Sigmoid colon (tissue), 7 donors: ENCODE data around the gene C1QA. TPM values are rescaled to one million over a fixed set of nuclear protein-coding genes. Genes with fewer than 3 reads are reported as not detected.

Experiments
- DNase-seq: peaks from one replicate; pipeline ENCODE4 v3.0.0-alpha.2; 2019
- H3K27ac ChIP-seq, 4 donors: fragments of 200-600 bp; sonication (generic); one replicate each; pipeline ENCODE4 v1.5.1; 2016 to 2019; ENCODE audit warnings: mild to moderate bottlenecking in 1 of 4
- H3K27me3 ChIP-seq, 3 donors: fragments of 200-600 bp; sonication (generic); one replicate each; pipeline ENCODE4 v1.5.1; 2019; ENCODE audit warnings: mild to moderate bottlenecking in 1 of 3
- H3K36me3 ChIP-seq, 4 donors: fragments of 200-600 bp; sonication (generic); one replicate each; pipeline ENCODE4 v1.5.1; 2016 to 2019
- H3K4me1 ChIP-seq, 4 donors: fragments of 200-600 bp; sonication (generic); one replicate each; pipeline ENCODE4 v1.5.1; 2017 to 2019
- H3K4me3 ChIP-seq, 4 donors: fragments of 200-600 bp; sonication (generic); one replicate each; pipeline ENCODE4 v1.5.1; 2017 to 2019; ENCODE audit warnings: mild to moderate bottlenecking in 2 of 4, moderate library complexity in 1 of 4
- H3K9me3 ChIP-seq, 4 donors: fragments of 200-600 bp in 3 of 4; sonication (generic) in 3 of 4; one replicate each; pipeline versions ENCODE4 v1.5.1 to v1.6.1; 2013 to 2019
- EP300 ChIP-seq, 4 donors: sonication (generic); formaldehyde crosslinking; IDR thresholded peaks; one replicate each; pipeline ENCODE4 v1.6.1; 2017; ENCODE audit warnings: antibody characterized with exemption in 4 of 4
- POLR2A ChIP-seq, 2 donors: fragments of 450-650 bp; IDR thresholded peaks; one replicate each; pipeline ENCODE4 v1.6.1; 2016; ENCODE audit warnings: antibody characterized with exemption in 2 of 2, mild to moderate bottlenecking in 2 of 2, moderate library complexity in 2 of 2
- POLR2AphosphoS5 ChIP-seq, 4 donors: sonication (generic); formaldehyde crosslinking; IDR thresholded peaks; one replicate each; pipeline ENCODE4 v1.6.1; 2017; ENCODE audit warnings: antibody characterized with exemption in 4 of 4
- WGBS, 2 donors: extraction: QIAGEN DNeasy Blood & Tissue Kit; methylation state at CpG; one replicate each; pipeline ENCODE4 v1.1.7; 2013; 5-methylcytosine and 5-hydroxymethylcytosine counted together
- intact Hi-C: fragments of 100-400 bp; cut with DNase I; formaldehyde crosslinking; loops from one replicate; pipeline ENCODE4 v1.15.1; 2023
- polyA plus RNA-seq, 3 donors: library from polyadenylated mRNA; stranded (reverse); fragments of 200-250 nt; gene quantifications; one replicate each; pipeline ENCODE4 v1.2.3, GENCODE V29; 2013
- total RNA-seq, 4 donors: library from RNA; depleted of rRNA; stranded (reverse); fragments of >200 nt; gene quantifications; one replicate each; pipeline ENCODE4 v1.1.0, GENCODE V29; 2016
- TF ChIP-seq, protein P1 (sequence below), 4 experiments: fragments of 450-650 bp in 3 of 4; fragments of 200-600 bp in 1 of 4; IDR thresholded peaks; one replicate each; pipeline ENCODE4 v1.5.1; 2016 to 2019; ENCODE audit warnings: antibody characterized with exemption in 4 of 4, mild to moderate bottlenecking in 3 of 4, moderate library complexity in 2 of 4
- donor health status: healthy with polysubstance abuse.
- donor health status: Bipolar disorder and iron deficiency.
- donor health status: healthy.

Gene C1QA, protein sequence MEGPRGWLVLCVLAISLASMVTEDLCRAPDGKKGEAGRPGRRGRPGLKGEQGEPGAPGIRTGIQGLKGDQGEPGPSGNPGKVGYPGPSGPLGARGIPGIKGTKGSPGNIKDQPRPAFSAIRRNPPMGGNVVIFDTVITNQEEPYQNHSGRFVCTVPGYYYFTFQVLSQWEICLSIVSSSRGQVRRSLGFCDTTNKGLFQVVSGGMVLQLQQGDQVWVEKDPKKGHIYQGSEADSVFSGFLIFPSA
- total RNA-seq (100 to 1,000 TPM in 3 of 4 donors, 10 to 100 TPM in 1; 80.3 to 291 (median 232) TPM), polyA plus RNA-seq (100 to 1,000 TPM; 145 to 523 (median 201) TPM)

DNA sequence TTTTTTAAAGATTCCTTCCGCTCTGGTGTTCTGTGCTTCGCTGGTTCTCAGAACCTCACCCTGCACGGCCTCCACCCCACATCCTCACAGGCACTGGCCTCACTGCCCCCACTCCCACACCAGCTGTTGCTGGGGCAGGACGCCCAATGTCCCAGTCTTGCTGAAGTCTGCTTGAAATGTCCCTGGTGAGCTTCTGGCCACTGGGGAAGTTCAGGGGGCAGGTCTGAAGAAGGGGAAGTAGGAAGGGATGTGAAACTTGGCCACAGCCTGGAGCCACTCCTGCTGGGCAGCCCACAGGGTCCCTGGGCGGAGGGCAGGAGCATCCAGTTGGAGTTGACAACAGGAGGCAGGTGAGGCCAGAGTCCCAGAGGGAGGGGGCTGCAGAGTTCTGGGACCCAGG, at the start of gene C1QA:
C1QA (plus strand) TSS at position 276 of the 400 bp plus-strand sequence. CDS start 989 bp downstream, outside the sequence.
- 45 to 62% methylated on average over 5 of the region's 5 CpGs for WGBS, 2 donors
- Histone ChIP-seq H3K36me3 (no peaks in the 10 kb centered on the region), H3K4me1 (no peaks in the 10 kb centered on the region), H3K9me3 (no peaks in the 10 kb centered on the region), H3K27ac (peak within 1 kb of the TSS in 2 of 4 donors; percentile 27 to 31), H3K27me3 (peaks cover 0 to 15% (median 0%) of the 10 kb centered on the region in 3 donors), H3K4me3 (peak within 1 kb of the TSS in 3 of 4 donors; percentile 23 to 40 (median 35))
- no peak for TF ChIP-seq POLR2A (IDR thresholded peaks at IDR 0.05)
- peak in 3 of 4 donors; percentile 11 to 40 (median 36) for TF ChIP-seq POLR2AphosphoS5 (IDR thresholded peaks at IDR 0.05)
- intact Hi-C loops: no loop called here
- DNase-seq: peak; percentile 83

DNA sequence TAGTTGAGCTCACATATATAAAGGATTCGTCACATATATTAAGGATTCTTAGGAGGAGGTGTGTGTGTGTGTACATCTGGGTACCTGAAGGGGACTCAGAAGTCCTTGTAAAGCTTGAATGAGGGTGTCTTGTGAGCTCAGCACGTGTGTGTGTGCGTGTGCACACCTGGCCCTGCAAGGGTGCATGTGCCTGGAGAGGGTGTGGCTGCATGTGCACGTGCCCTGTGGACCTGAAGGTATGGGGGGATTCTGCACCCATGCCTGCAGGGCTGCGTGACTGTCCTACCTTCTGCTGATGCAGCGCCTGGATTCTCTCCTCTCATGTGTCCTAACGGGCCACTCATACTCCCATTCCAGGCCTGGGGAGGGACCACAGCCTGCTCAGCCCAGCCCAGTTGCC, 49.2 kb upstream of the C1QA start:
- Histone ChIP-seq H3K36me3 (no peaks in the 10 kb centered on the region), H3K4me1 (no peaks in the 10 kb centered on the region), H3K4me3 (no peak overlapping the region), H3K9me3 (no peaks in the 10 kb centered on the region), H3K27me3 (peaks cover 0 to 16% (median 4%) of the 10 kb centered on the region in 3 donors), H3K27ac (no peak overlapping the region)
- intact Hi-C loops: no loop called here
- WGBS, 2 donors: 57 to 82% methylated on average over 7 of the region's 7 CpGs
- no peak for TF ChIP-seq POLR2A (IDR thresholded peaks at IDR 0.05)
- TF ChIP-seq EP300 (IDR thresholded peaks at IDR 0.05): no peak
- DNase-seq: no peak

DNA sequence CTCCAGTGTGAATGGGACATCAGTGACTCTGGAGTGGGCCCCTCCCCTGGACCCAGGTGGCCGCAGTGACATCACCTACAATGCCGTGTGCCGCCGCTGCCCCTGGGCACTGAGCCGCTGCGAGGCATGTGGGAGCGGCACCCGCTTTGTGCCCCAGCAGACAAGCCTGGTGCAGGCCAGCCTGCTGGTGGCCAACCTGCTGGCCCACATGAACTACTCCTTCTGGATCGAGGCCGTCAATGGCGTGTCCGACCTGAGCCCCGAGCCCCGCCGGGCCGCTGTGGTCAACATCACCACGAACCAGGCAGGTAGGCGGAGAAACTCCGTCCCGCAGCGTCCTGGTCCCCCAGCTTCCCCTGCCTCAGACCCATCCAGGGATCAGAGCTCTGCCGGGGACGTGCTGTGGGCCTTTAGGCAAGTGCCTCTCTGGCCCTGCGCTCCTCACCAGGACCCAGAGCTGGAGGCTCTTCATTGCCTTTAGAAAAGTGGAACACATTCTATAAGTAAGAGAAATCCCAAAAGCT, 47.5 kb upstream of the C1QA start:
- TF ChIP-seq POLR2A (IDR thresholded peaks at IDR 0.05) (no peak), EP300 (IDR thresholded peaks at IDR 0.05) (no peak), POLR2AphosphoS5 (IDR thresholded peaks at IDR 0.05) (no peak)
- TF ChIP-seq, protein P1, sequence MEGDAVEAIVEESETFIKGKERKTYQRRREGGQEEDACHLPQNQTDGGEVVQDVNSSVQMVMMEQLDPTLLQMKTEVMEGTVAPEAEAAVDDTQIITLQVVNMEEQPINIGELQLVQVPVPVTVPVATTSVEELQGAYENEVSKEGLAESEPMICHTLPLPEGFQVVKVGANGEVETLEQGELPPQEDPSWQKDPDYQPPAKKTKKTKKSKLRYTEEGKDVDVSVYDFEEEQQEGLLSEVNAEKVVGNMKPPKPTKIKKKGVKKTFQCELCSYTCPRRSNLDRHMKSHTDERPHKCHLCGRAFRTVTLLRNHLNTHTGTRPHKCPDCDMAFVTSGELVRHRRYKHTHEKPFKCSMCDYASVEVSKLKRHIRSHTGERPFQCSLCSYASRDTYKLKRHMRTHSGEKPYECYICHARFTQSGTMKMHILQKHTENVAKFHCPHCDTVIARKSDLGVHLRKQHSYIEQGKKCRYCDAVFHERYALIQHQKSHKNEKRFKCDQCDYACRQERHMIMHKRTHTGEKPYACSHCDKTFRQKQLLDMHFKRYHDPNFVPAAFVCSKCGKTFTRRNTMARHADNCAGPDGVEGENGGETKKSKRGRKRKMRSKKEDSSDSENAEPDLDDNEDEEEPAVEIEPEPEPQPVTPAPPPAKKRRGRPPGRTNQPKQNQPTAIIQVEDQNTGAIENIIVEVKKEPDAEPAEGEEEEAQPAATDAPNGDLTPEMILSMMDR (IDR thresholded peaks at IDR 0.05): no peak
- no peak overlapping the region for H3K4me3 ChIP-seq
- no peak overlapping the region for H3K27ac ChIP-seq
- no peaks in the 10 kb centered on the region for H3K36me3 ChIP-seq
- no peak for DNase-seq
- intact Hi-C loops: no loop called here
- 83 to 84% methylated on average over 24 of the region's 24 CpGs for WGBS, 2 donors
- H3K27me3 ChIP-seq: peaks cover 0 to 33% (median 18%) of the 10 kb centered on the region in 3 donors
- H3K4me1 ChIP-seq: no peaks in the 10 kb centered on the region
- no peaks in the 10 kb centered on the region for H3K9me3 ChIP-seq

DNA sequence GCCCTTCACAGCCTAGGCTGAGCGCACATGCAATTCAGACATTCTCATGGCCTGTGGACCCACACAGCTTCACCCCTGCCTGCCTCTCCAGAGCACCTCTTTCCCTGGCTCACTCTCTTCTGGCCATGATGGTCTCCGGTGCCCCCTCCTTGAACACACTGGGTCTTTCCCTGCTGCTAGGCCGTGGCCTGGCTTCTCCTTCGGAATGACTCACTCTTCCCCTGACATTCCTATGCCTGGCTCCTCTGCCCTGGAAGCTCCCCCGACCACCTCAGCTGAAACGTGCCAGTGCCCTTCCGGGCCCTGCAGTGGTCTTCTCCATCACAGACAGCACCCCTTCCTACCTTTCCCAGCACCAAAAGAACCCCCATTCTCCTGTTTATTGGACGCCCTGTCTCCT, 44.9 kb upstream of the C1QA start:
- TF ChIP-seq EP300 (IDR thresholded peaks at IDR 0.05) (no peak), POLR2AphosphoS5 (IDR thresholded peaks at IDR 0.05) (no peak), POLR2A (IDR thresholded peaks at IDR 0.05) (no peak)
- TF ChIP-seq, protein P1 (IDR thresholded peaks at IDR 0.05): no peak
- H3K4me3 ChIP-seq: no peak overlapping the region
- peaks cover 0 to 48% (median 19%) of the 10 kb centered on the region in 3 donors for H3K27me3 ChIP-seq
- intact Hi-C loops: no loop called here
- no peaks in the 10 kb centered on the region for H3K36me3 ChIP-seq
- no peaks in the 10 kb centered on the region for H3K4me1 ChIP-seq
- no peaks in the 10 kb centered on the region for H3K9me3 ChIP-seq
- DNase-seq: no peak
- H3K27ac ChIP-seq: no peak overlapping the region
- WGBS, 2 donors: 77% methylated on average over 8 of the region's 8 CpGs

DNA sequence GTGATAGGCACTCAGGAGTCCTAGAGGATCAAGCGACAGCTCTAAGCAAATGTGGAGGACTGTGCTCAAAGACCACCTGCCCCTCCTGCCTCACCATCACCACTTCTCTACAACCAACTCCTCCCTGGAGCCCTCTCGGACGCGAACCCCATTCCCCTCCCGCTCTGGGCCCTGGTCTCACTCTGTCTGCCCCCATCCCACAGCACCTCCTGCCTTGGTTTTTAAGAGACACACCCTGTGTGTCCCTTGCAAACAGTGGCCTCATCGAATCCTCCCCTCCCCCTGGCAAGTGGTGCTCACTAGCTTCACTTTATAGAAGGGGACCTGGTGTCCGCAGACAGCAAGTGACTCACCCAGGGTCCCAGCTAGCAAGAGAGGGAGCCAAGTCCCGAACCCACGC, 44.4 kb upstream of the C1QA start:
- no peaks in the 10 kb centered on the region for H3K4me1 ChIP-seq
- no peak for DNase-seq
- no peak overlapping the region for H3K27ac ChIP-seq
- TF ChIP-seq, protein P1 (IDR thresholded peaks at IDR 0.05): no peak
- TF ChIP-seq EP300 (IDR thresholded peaks at IDR 0.05) (no peak), POLR2A (IDR thresholded peaks at IDR 0.05) (no peak), POLR2AphosphoS5 (IDR thresholded peaks at IDR 0.05) (no peak)
- H3K9me3 ChIP-seq: no peaks in the 10 kb centered on the region
- H3K4me3 ChIP-seq: no peak overlapping the region
- H3K36me3 ChIP-seq: no peaks in the 10 kb centered on the region
- intact Hi-C loops: no loop called here
- peaks cover 0 to 48% (median 19%) of the 10 kb centered on the region in 3 donors for H3K27me3 ChIP-seq
- WGBS, 2 donors: 77 to 80% methylated on average over 9 of the region's 9 CpGs
